ENCODE data around the gene LMF1. TPM values are rescaled to one million over a fixed set of nuclear protein-coding genes. Genes with fewer than 3 reads are reported as not detected.

Gene LMF1
- total RNA-seq, 4 donors from 2014 or later, result 7.7 to 15.8 (median 10.2) TPM

DNA sequence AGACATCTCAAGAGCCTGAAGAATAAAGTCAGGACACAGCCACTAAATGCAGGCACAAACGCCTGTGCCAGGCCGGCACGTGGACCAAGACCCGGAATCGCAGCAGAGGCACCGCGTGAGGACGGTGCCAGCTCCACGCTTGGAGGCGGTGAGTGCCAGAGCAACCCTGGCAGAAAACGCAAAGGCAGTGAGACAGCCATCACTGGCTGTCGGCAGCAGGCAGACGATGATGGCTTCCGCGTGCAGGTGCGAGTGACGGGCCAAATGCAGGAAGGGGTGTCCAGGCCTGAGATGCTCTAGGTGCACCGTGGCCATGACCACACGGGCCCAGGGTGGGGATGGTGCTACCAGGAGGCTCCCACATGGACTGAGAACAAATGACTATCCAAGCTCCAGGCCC is 78.8 kb downstream of the LMF1 start:
- H3K9me3 ChIP-seq, result no peaks in the 10 kb centered on the region
- no peak for ATAC-seq
- H3K27ac ChIP-seq, result no peak overlapping the region
- intact Hi-C loops (cut with DNase I; ENCODE audit: low total_unique reads) (no loop called here), in situ Hi-C loops (cut with MboI; ENCODE audit: low sequenced_read_pairs in 4 of 4) (no loop called here)
- no peak for TF ChIP-seq POLR2A (IDR thresholded peaks at IDR 0.05)
- TF ChIP-seq, protein P1, sequence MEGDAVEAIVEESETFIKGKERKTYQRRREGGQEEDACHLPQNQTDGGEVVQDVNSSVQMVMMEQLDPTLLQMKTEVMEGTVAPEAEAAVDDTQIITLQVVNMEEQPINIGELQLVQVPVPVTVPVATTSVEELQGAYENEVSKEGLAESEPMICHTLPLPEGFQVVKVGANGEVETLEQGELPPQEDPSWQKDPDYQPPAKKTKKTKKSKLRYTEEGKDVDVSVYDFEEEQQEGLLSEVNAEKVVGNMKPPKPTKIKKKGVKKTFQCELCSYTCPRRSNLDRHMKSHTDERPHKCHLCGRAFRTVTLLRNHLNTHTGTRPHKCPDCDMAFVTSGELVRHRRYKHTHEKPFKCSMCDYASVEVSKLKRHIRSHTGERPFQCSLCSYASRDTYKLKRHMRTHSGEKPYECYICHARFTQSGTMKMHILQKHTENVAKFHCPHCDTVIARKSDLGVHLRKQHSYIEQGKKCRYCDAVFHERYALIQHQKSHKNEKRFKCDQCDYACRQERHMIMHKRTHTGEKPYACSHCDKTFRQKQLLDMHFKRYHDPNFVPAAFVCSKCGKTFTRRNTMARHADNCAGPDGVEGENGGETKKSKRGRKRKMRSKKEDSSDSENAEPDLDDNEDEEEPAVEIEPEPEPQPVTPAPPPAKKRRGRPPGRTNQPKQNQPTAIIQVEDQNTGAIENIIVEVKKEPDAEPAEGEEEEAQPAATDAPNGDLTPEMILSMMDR (IDR thresholded peaks at IDR 0.05 in 4 of 5, conservative IDR thresholded peaks at IDR 0.05 in 1 of 5), result no peak
- H3K36me3 ChIP-seq, result no peaks in the 10 kb centered on the region
- no peaks in the 10 kb centered on the region for H3K4me1 ChIP-seq
- no peak overlapping the region for H3K4me3 ChIP-seq
- no peaks in the 10 kb centered on the region for H3K27me3 ChIP-seq
- DNase-seq, result no peak

DNA sequence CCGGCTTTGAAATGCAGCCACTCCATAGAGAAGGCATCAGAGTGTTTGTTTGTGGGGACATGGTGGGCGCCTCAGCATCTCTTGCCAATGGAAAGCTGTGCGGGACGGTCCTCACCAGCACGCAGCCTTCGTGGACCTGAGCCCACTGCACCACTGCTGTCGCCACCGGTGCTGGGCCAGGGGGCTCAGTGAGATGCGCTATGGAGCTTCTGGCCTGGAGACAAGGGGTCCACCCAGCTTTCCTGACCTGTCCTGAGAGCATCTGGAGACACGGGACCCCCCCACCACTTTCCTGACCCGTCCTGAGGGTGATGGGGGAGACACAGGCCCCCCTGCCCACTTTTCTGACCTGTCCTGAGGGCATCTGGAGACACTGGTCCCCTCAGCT is 79.4 kb downstream of the LMF1 start:
- Histone ChIP-seq H3K36me3 (no peaks in the 10 kb centered on the region), H3K4me1 (no peaks in the 10 kb centered on the region), H3K27ac (no peak overlapping the region), H3K27me3 (no peaks in the 10 kb centered on the region), H3K9me3 (no peaks in the 10 kb centered on the region), H3K4me3 (no peak overlapping the region)
- in situ Hi-C loops (cut with MboI; ENCODE audit: low sequenced_read_pairs in 4 of 4) (no loop called here), intact Hi-C loops (cut with DNase I; ENCODE audit: low total_unique reads) (no loop called here)
- ATAC-seq (no peak), DNase-seq (no peak)
- no peak for TF ChIP-seq POLR2A (IDR thresholded peaks at IDR 0.05)
- TF ChIP-seq, protein P1 (IDR thresholded peaks at IDR 0.05 in 4 of 5, conservative IDR thresholded peaks at IDR 0.05 in 1 of 5), result no peak

DNA sequence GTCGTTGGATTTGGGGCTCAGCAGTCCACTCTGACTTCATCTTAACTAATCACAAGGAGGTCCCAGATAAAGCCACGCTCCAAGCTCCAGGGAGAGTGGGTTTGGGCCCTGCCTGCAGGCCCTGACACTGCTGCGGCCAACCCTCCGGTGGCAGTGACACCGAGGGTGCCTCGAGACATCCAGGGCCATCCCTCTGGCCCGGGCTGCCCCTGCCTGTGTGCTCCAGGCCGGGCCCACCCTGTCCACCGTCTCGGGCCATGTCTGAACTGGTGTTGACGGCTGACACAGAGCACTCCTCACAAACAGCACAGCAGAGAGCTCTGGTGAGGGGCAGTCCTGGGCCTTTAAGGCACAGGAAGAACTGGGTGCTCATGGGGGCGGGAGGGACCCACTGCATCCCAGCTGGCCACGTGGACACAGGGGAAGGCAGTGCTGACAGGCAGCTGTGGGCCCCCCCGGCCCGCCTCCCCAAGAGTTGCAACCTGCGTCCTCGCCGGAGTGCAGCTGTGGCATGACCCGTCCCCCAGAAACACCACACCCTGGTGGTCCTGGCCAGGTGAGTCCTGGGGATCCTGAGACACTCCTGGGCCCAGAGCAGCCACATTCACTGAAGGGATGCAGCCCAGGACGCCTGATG is 80.0 kb downstream of the LMF1 start:
- Histone ChIP-seq H3K9me3 (no peaks in the 10 kb centered on the region), H3K4me3 (no peak overlapping the region), H3K4me1 (no peaks in the 10 kb centered on the region), H3K27ac (no peak overlapping the region), H3K27me3 (no peaks in the 10 kb centered on the region), H3K36me3 (no peaks in the 10 kb centered on the region)
- ATAC-seq (no peak), DNase-seq (no peak)
- intact Hi-C loops (cut with DNase I; ENCODE audit: low total_unique reads), result no loop called here
- TF ChIP-seq, protein P1 (IDR thresholded peaks at IDR 0.05 in 4 of 5, conservative IDR thresholded peaks at IDR 0.05 in 1 of 5), result no peak
- no peak for TF ChIP-seq POLR2A (IDR thresholded peaks at IDR 0.05)
- in situ Hi-C loops (cut with MboI; ENCODE audit: low sequenced_read_pairs in 4 of 4), result no loop called here

DNA sequence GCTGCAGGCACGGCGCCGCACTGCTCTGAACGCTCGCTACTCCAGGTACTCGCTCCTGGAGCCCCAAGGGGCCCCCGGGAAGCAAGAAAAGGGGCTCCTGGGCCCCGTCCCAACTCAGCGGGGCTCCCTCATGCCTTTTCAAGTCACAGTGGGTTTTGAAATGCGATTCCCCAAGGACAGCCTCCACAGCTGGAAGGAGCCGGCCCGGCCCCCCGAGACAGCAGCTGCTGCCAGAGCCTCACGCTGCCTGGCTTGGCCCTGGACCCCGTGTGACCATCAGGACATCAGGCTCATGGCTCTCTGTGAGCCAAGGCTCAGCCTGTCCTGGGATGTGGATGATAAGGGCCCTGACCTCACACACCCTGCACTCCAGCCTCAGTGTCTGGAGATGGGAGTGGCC is 80.6 kb downstream of the LMF1 start:
- H3K4me3 ChIP-seq, result no peak overlapping the region
- intact Hi-C loops (cut with DNase I; ENCODE audit: low total_unique reads), result no loop called here
- TF ChIP-seq, protein P1 (IDR thresholded peaks at IDR 0.05 in 4 of 5, conservative IDR thresholded peaks at IDR 0.05 in 1 of 5), result no peak
- no peaks in the 10 kb centered on the region for H3K4me1 ChIP-seq
- no peak for DNase-seq
- H3K27me3 ChIP-seq, result no peaks in the 10 kb centered on the region
- H3K36me3 ChIP-seq, result peaks cover 0 to under 1% of the 10 kb centered on the region in 2 donors
- no peaks in the 10 kb centered on the region for H3K9me3 ChIP-seq
- no peak overlapping the region for H3K27ac ChIP-seq
- in situ Hi-C loops (cut with MboI; ENCODE audit: low sequenced_read_pairs in 4 of 4), result no loop called here
- ATAC-seq, result no peak

DNA sequence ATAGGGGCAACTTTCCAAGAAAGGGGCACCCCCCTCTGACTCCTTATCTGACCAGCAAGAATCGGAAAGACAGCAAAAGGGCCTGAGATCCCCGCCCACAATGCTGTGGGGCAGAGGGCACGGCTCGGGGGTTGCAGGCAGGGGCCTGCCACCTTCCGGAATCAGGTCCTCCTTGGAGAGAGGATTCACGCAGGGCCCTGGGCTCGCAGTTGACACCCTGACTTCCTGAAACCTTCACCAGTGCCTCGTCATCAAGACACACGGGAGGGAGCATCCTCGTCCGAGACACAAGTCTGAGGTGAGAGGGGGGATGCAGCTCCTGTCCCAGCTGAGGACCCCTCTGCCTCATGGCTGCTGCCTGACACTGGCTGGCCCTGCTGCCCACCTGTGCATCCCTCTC is 81.2 kb downstream of the LMF1 start:
- TF ChIP-seq POLR2A (IDR thresholded peaks at IDR 0.05), result no peak
- TF ChIP-seq, protein P1 (IDR thresholded peaks at IDR 0.05 in 4 of 5, conservative IDR thresholded peaks at IDR 0.05 in 1 of 5), result no peak
- H3K27me3 ChIP-seq, result no peaks in the 10 kb centered on the region
- no peak overlapping the region for H3K27ac ChIP-seq
- ATAC-seq (no peak), DNase-seq (no peak)
- intact Hi-C loops (cut with DNase I; ENCODE audit: low total_unique reads) (no loop called here), in situ Hi-C loops (cut with MboI; ENCODE audit: low sequenced_read_pairs in 4 of 4) (no loop called here)
- H3K4me3 ChIP-seq, result no peak overlapping the region
- H3K9me3 ChIP-seq, result peaks cover 0 to 5% (median 0%) of the 10 kb centered on the region in 3 donors
- H3K36me3 ChIP-seq, result peaks cover 0 to 7% of the 10 kb centered on the region in 2 donors
- H3K4me1 ChIP-seq, result no peaks in the 10 kb centered on the region
